Fibroblast of mammary gland (primary cell): Measurements from ENCODE around the gene KIF14.

Source experiments
- DNase-seq: peaks from one replicate; pipeline ENCODE4 v3.0.0-alpha.2; 2010; ENCODE audit warnings: low read depth
- H3K4me3 ChIP-seq: 2 replicates; pipeline ENCODE4 v1.5.1; 2011; ENCODE audit warnings: low read depth, mild to moderate bottlenecking, low read length, moderate library complexity; ENCODE audit not compliant: control insufficient read depth
- TF ChIP-seq, protein P1 (sequence below): conservative IDR thresholded peaks from 2 replicates; pipeline ENCODE4 v1.5.1; 2011; ENCODE audit warnings: low read depth, low read length, inconsistent platforms; ENCODE audit not compliant: control insufficient read depth, insufficient read depth

Gene KIF14

DNA sequence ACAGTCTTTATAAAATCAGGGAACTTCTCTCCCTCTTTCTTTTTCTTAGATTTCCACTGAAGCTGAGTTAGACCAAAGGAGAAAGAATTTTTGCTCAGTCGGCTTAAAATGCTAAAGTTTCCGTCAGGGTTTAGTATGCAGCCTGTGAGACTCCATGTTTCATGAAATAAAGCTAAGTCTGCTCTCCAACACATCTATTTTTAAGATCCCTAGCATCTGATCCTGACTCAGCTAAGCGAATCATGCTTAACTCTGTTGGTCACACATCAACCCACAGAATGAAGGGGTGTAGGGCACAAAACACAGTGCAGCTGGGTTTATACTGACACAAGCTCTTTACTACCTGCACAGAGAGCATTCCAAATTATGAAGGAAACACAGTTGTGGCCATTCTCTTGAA, 108.4 kb downstream of the KIF14 start:
- TF ChIP-seq, protein P1, sequence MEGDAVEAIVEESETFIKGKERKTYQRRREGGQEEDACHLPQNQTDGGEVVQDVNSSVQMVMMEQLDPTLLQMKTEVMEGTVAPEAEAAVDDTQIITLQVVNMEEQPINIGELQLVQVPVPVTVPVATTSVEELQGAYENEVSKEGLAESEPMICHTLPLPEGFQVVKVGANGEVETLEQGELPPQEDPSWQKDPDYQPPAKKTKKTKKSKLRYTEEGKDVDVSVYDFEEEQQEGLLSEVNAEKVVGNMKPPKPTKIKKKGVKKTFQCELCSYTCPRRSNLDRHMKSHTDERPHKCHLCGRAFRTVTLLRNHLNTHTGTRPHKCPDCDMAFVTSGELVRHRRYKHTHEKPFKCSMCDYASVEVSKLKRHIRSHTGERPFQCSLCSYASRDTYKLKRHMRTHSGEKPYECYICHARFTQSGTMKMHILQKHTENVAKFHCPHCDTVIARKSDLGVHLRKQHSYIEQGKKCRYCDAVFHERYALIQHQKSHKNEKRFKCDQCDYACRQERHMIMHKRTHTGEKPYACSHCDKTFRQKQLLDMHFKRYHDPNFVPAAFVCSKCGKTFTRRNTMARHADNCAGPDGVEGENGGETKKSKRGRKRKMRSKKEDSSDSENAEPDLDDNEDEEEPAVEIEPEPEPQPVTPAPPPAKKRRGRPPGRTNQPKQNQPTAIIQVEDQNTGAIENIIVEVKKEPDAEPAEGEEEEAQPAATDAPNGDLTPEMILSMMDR: no peak
- DNase-seq: peak; percentile 96
- no peak overlapping the region for H3K4me3 ChIP-seq

DNA sequence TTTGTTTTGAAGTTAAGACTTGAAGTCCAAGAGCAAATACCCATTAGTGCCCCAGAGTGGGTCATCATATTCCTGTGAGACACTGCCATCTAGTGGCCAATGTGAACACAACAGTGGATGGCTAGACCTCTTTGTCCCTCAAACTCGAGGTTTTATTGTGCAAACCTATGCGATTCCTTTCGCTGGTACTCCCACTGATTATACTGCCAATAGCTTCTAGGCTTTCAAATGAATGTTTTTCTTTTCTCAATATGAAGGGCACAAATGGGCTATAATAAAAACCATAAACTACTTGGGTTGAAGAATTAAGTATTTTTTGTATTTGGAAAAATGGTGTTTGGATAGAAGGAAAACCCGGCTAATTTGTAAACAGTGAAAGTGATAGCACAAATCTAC, 110.3 kb downstream of the KIF14 start:
- peak; percentile 91 for DNase-seq
- H3K4me3 ChIP-seq: no peak overlapping the region
- TF ChIP-seq, protein P1: peak; percentile 97

DNA sequence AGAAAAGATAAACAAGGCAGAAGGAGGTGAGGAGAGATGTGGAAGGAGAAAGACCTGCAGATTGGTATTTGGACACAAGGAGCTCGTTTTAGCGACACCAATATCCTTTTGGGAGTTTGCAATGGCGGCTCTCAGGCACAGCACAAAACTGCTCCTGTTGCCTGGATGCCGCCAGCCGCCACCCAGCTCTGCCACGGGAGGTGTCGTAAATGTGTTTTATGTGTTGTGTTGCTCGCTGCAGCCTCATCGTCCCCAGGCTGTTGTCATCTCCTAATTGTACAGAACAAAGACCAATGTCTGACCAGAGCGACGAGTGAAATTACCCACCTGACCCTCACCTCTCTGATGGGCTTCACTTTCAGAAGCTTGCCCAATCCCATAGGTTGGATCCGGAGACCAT, 114.1 kb downstream of the KIF14 start:
- no peak overlapping the region for H3K4me3 ChIP-seq
- DNase-seq: no peak
- TF ChIP-seq, protein P1: no peak

- DNase-seq: no peak
- TF ChIP-seq, protein P1: no peak
These were observed 115.3 kb downstream of the KIF14 start for GRCh38 chr1:200505257-200505656.

More at GRCh38 chr1:200505257-200505656, 115.3 kb downstream of the KIF14 start:
- no peak overlapping the region for H3K4me3 ChIP-seq
